ENCODE measurements around the gene UNKL.

UNKL gene, protein sequence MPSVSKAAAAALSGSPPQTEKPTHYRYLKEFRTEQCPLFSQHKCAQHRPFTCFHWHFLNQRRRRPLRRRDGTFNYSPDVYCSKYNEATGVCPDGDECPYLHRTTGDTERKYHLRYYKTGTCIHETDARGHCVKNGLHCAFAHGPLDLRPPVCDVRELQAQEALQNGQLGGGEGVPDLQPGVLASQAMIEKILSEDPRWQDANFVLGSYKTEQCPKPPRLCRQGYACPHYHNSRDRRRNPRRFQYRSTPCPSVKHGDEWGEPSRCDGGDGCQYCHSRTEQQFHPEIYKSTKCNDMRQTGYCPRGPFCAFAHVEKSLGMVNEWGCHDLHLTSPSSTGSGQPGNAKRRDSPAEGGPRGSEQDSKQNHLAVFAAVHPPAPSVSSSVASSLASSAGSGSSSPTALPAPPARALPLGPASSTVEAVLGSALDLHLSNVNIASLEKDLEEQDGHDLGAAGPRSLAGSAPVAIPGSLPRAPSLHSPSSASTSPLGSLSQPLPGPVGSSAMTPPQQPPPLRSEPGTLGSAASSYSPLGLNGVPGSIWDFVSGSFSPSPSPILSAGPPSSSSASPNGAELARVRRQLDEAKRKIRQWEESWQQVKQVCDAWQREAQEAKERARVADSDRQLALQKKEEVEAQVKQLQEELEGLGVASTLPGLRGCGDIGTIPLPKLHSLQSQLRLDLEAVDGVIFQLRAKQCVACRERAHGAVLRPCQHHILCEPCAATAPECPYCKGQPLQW

DNA sequence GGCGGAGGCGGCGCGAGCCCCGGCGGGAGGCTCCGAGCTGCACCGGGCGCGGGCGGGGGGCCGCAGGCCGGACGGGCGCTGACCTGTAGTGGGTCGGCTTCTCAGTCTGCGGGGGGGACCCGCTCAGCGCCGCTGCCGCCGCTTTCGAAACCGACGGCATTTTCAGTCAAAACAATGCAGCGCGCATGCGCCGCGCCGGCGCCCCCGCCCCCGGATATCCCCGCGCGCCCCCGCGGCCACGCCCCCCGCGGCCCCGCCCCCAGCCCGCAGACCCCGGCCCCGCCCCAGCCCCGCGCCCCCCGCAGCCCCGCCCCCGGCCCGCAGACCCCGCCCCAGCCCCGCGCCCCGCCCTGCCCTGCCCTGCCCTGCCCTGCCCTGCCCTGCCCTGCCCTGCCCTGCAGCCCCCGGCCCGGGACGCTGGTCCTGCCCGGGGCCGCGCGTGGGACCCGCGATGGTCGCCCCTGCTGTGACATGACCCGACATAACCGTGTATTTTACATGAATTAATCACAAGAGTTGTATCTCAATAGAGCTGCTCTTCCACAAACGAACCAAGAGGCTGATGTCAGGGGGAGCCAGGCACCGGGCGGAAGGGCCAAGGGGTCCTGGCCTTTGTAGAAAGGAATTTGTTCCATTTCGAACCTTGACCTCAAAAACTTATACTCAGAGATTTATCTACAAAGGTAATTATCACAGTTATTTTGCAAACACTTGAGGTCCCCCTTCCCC lies at the start of gene UNKL:
TSS of gene UNKL (minus strand) at position 173 of the 729 bp plus-strand sequence. CDS start at position 160, 13 bp downstream.
- DNase-seq (ENCODE audit: low spot score in 2 of 2), result peak; percentile 66 to 89
- H3K36me3 Mint-ChIP-seq, result peaks cover 88% of the 10 kb centered on the region
- H3K9me3 Mint-ChIP-seq, result no peaks in the 10 kb centered on the region
- peak; percentile 75 for ATAC-seq
- H3K4me3 Mint-ChIP-seq, result peak within 1 kb of the TSS; percentile 72
- H3K27ac Mint-ChIP-seq, result peak within 1 kb of the TSS; percentile 88
- peaks cover 6% of the 10 kb centered on the region for H3K4me1 Mint-ChIP-seq

GRCh38 chr16:1461146-1461545 lies 46.6 kb upstream of the UNKL start:
- Mint-ChIP-seq H3K36me3 (peaks cover 50% of the 10 kb centered on the region), H3K27ac (no peak overlapping the region), H3K9me3 (no peaks in the 10 kb centered on the region), H3K4me3 (no peak overlapping the region), H3K4me1 (peaks cover 14% of the 10 kb centered on the region)
- no peak for ATAC-seq
- DNase-seq (ENCODE audit: low spot score in 2 of 2), result no peak

- Mint-ChIP-seq H3K9me3 (no peaks in the 10 kb centered on the region), H3K4me3 (no peak overlapping the region), H3K27ac (no peak overlapping the region)
Observed at GRCh38 chr16:1460602-1461138, 46.2 kb upstream of the UNKL start.

DNA sequence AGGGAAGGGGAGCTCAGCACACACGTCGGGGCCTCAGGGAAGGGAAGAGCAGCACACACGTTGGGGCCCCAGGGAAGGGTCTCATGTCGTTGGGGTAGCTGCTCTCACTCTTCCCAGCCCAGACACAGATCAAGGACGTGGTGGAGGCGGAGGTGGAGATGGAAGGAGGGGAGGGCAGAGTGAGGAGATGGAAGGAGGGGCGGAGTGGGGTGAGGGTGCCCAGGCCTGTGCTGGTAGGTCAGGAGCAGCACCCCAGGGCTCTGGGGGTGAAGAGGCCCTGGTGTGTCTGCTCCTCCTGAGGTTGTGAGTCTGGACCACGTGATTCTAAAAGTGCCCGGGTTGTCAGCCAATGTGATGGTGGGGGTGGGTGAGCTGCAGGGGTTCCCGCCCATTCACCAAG lies 45.5 kb upstream of the UNKL start:
- ATAC-seq (no peak), DNase-seq (ENCODE audit: low spot score in 2 of 2) (no peak)
- H3K36me3 Mint-ChIP-seq, result peaks cover 51% of the 10 kb centered on the region
- H3K9me3 Mint-ChIP-seq, result no peaks in the 10 kb centered on the region
- H3K4me3 Mint-ChIP-seq, result no peak overlapping the region
- H3K27ac Mint-ChIP-seq, result peak overlapping the region; percentile 37
- peaks cover 14% of the 10 kb centered on the region for H3K4me1 Mint-ChIP-seq

More at GRCh38 chr16:1460602-1461138, 46.2 kb upstream of the UNKL start:
- ATAC-seq, result no peak
- Mint-ChIP-seq H3K36me3 (peaks cover 51% of the 10 kb centered on the region), H3K4me1 (peaks cover 14% of the 10 kb centered on the region)
- no peak for DNase-seq (ENCODE audit: low spot score in 2 of 2)

DNA sequence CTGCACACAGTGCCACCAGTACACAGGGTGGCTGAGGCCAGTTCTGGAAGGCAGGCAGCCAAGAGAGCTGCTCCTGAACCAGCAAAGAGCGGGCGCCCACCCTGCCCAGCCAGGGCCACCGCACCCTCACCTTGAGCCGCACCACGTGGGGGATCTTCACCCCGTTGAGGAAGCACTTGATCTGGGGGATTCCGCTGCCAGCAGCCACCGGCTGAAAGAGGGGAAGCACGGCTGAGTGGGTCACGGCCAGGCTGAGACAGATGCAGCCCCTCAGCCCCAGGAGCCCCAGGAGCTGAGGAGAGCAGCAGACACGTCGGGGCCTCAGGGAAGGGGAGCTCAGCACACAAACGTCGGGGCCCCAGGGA lies 44.5 kb upstream of the UNKL start:
- peak overlapping the region; percentile 89 for H3K27ac Mint-ChIP-seq
- no peaks in the 10 kb centered on the region for H3K9me3 Mint-ChIP-seq
- ATAC-seq (peak; percentile 11), DNase-seq (ENCODE audit: low spot score in 2 of 2) (no peak)
- no peak overlapping the region for H3K4me3 Mint-ChIP-seq
- H3K36me3 Mint-ChIP-seq, result peaks cover 48% of the 10 kb centered on the region
- peaks cover 14% of the 10 kb centered on the region for H3K4me1 Mint-ChIP-seq

DNA sequence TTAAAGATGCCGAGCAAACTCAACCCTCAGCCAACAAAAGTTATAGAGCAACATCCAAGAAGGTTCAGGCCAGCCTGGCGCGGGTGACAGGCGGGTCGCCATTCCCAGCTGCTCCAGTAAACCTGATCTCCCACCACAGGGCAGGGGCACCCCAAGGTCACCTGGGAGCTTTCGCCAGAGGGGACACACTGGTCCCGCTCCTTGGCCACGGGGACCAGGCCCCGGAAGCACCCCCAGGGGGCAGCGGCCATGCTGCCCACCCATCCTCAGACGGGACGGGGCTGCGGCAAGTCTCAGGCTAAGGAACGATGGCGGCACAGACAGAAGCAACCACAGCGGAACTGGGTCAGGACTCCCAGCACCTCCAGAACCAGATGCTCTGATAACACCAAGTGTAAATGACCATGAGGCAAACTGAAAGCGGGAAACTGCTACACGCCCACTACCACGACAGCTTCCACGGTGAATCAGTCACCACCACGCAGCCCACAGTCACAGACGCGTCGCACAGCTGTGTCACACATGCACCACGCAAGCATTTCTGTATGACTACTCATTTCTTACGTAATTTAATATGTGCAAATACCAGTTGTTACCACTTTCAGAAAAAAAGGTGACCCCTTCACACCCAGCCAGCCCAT lies 44.0 kb upstream of the UNKL start:
- no peaks in the 10 kb centered on the region for H3K9me3 Mint-ChIP-seq
- peak overlapping the region; percentile 89 for H3K27ac Mint-ChIP-seq
- H3K36me3 Mint-ChIP-seq, result peaks cover 44% of the 10 kb centered on the region
- peaks cover 14% of the 10 kb centered on the region for H3K4me1 Mint-ChIP-seq
- peak; percentile 92 for ATAC-seq
- no peak overlapping the region for H3K4me3 Mint-ChIP-seq
- peak in 1 of 2 donors; percentile 55 for DNase-seq (ENCODE audit: low spot score in 2 of 2)

DNA sequence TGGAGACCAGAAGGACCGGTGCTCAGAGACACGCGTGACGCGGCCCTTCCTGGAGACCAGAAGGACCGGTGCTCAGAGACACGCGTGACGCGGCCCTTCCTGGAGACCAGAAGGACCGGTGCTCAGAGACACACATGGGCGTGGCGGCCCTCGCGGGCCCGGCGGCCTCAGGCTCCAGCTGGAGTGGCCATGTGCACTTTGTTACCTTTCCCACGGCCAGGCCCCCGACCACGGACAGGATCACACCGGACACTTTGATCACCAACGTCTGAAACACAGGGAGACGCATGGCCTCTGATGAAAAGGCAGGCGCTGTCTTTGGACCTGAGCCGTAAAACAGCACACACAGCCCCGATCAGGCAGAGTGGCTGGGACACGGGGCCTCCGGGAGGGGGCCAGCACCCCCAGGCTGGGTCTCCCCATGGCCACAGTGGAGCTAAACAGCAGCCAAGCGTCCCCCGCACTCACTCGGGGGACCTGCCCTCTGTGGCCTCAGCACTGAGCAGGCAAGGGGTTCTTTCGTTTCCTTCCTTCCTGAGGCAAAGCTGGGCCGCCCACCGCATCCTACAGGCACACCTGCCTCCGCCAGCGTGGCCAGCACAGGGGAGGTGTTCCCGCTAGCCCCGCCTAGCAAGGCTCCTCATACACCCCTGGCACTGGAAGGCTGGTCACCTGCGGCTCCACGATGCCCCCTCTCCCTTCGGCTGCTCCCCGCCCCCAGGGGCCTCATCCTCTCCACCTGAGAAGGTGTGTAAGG lies 43.2 kb upstream of the UNKL start:
- H3K36me3 Mint-ChIP-seq, result peaks cover 42% of the 10 kb centered on the region
- ATAC-seq, result no peak

DNA sequence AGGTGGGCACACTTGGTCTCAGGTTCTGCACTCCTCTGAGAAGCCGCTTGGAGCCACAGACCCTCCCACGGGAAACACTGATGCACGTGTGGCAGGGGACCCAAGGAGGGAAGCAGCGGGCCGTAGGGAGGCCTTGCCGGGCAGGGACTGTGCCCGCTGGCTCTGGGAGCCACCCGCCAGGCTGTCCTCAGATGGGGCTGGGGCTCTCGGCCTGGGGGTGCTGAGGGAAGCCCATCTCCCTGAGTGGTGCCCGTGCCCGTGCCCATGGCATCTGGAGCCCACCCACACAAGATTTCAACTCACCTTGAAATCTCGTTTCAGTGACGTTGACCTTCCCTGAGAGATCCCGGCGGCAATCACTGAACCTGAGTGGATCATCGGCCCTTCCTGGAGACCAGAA lies 42.4 kb upstream of the UNKL start:
- Mint-ChIP-seq H3K4me1 (peaks cover 14% of the 10 kb centered on the region), H3K9me3 (no peaks in the 10 kb centered on the region), H3K27ac (no peak overlapping the region), H3K36me3 (peaks cover 35% of the 10 kb centered on the region), H3K4me3 (no peak overlapping the region)
- DNase-seq (ENCODE audit: low spot score in 2 of 2) (no peak), ATAC-seq (no peak)

More for the DNA sequence above, 43.2 kb upstream of the UNKL start:
- no peak overlapping the region for H3K4me3 Mint-ChIP-seq
- no peak for DNase-seq (ENCODE audit: low spot score in 2 of 2)
- no peak overlapping the region for H3K27ac Mint-ChIP-seq
- no peaks in the 10 kb centered on the region for H3K9me3 Mint-ChIP-seq
- peaks cover 14% of the 10 kb centered on the region for H3K4me1 Mint-ChIP-seq

GRCh38 chr16:1455190-1456171 lies 41.0 kb upstream of the UNKL start:
- Mint-ChIP-seq H3K27ac (no peak overlapping the region), H3K4me1 (peaks cover 14% of the 10 kb centered on the region), H3K4me3 (no peak overlapping the region), H3K36me3 (peaks cover 22% of the 10 kb centered on the region), H3K9me3 (no peaks in the 10 kb centered on the region)
- ATAC-seq (no peak), DNase-seq (ENCODE audit: low spot score in 2 of 2) (no peak)

- Mint-ChIP-seq H3K27ac (no peak overlapping the region), H3K36me3 (peaks cover 27% of the 10 kb centered on the region), H3K4me3 (no peak overlapping the region), H3K9me3 (no peaks in the 10 kb centered on the region), H3K4me1 (peaks cover 14% of the 10 kb centered on the region)
- no peak for DNase-seq (ENCODE audit: low spot score in 2 of 2)
- ATAC-seq, result no peak
Observed at GRCh38 chr16:1454561-1454960, 40.1 kb upstream of the UNKL start.

DNA sequence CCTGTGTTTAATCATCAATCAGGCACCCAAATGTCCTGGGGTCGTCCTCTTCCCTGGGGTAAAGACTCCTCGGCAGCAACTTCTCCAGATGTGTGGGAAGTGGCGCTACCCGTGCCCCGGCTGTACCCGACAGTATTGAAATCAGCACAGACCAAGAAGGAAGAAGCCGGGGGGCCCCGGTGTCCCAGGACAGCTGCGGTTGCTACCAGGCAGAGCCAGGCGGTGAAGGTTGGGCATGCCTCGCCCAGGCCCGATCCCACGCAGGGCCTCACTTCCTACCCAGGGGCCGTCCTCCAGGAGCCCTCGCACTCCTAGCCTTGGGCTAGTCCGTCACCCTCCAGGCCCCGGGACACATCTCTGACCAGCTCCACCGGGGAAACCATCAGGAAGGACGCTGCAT lies 38.8 kb upstream of the UNKL start:
- DNase-seq (ENCODE audit: low spot score in 2 of 2), result no peak
- Mint-ChIP-seq H3K27ac (no peak overlapping the region), H3K4me1 (peaks cover 5% of the 10 kb centered on the region), H3K4me3 (no peak overlapping the region), H3K9me3 (no peaks in the 10 kb centered on the region), H3K36me3 (peaks cover 20% of the 10 kb centered on the region)
- no peak for ATAC-seq

GRCh38 chr16:1452530-1452929 lies 38.0 kb upstream of the UNKL start:
- ATAC-seq (no peak), DNase-seq (ENCODE audit: low spot score in 2 of 2) (no peak)
- Mint-ChIP-seq H3K4me3 (no peak overlapping the region), H3K36me3 (peaks cover 15% of the 10 kb centered on the region), H3K4me1 (no peaks in the 10 kb centered on the region), H3K9me3 (no peaks in the 10 kb centered on the region), H3K27ac (no peak overlapping the region)

GRCh38 chr16:1451702-1452392 lies 37.3 kb upstream of the UNKL start:
- no peaks in the 10 kb centered on the region for H3K4me1 Mint-ChIP-seq
- H3K27ac Mint-ChIP-seq, result peak overlapping the region; percentile 82
- DNase-seq (ENCODE audit: low spot score in 2 of 2) (no peak), ATAC-seq (no peak)
- H3K9me3 Mint-ChIP-seq, result no peaks in the 10 kb centered on the region
- no peak overlapping the region for H3K4me3 Mint-ChIP-seq
- peaks cover 14% of the 10 kb centered on the region for H3K36me3 Mint-ChIP-seq
